Heart left ventricle (tissue), 13 donors: ENCODE measurements around the gene ZNF185.
"Not testable (repeated sequence)": the region's sequence is repeated elsewhere in the genome, so short reads cannot be mapped to it uniquely, and the experiment has no call there.

Source experiments
- CTCF ChIP-seq, 12 donors: fragments of 200-600 bp; sonication (generic) in 4 of 12; IDR thresholded peaks; one replicate each; pipeline versions ENCODE4 v1.5.0 to v1.8.0; 2018 to 2022; ENCODE audit warnings: antibody characterized with exemption in 12 of 12, mild to moderate bottlenecking in 5 of 12
- POLR2A ChIP-seq, 2 donors: fragments of 450-650 bp; IDR thresholded peaks; one replicate each; pipeline ENCODE4 v1.6.1; 2017; ENCODE audit warnings: antibody characterized with exemption in 2 of 2, mild to moderate bottlenecking in 2 of 2, moderate library complexity in 2 of 2
- donor health status: ischemic (EF 13 %, LVEDD 7.1; RV severe dilation, severe dysfunction).
- donor health status: DM: no; HTN: yes; CAD: no.
- donor health status: DM: no; HTN: no; CAD: no.
- donor health status: ischemic (EF 25% LVEDD 6.9; RV normal size, moderate dysfunction).
- donor health status: ischemic (EF 25% LVEDD 5.7; RV mildly dilated, moderate dysfunction).
- donor health status: ischemic (EF 35%, LVEDD 5.7; RV mildly dilated, moderate dysfunction).
- donor health status: nonischemic (EF 11% LVEDD 7.7; RV severe dilation, severe dysfunction).
- donor health status: DM: yes; HTN: yes; CAD: no.
- donor health status: PGD.
- donor health status: ischemic (EF 29% LVEDD 5.4; RV normal size, mild dysfunction).
- donor health status: nonischemic (EF 23%, LVEDD 6.1; RV moderate dilation, normal function).

GRCh38 chrX:152910018-152910417 lies 12.2 kb downstream of the ZNF185 start:
- TF ChIP-seq CTCF, POLR2A (IDR thresholded peaks at IDR 0.05): not testable (repeated sequence)
